H1 (cell line): ENCODE results near the gene WEE2.
"Not testable (repeated sequence)": the region's sequence is repeated elsewhere in the genome, so short reads cannot be mapped to it uniquely, and the experiment has no call there.

ENCODE experiments used
- CEBPB ChIP-seq: IDR thresholded peaks from 2 replicates; pipeline ENCODE4 v1.6.1; 2012; ENCODE audit warnings: low read depth, low read length
- CTCF ChIP-seq, 3 experiments: IDR thresholded peaks; 1 replicate in 2 of 3; 2 replicates in 1 of 3; pipeline versions ENCODE4 v1.5.1 to v1.6.1; 2011; ENCODE audit warnings: low read length in 3 of 3, mild to moderate bottlenecking in 3 of 3, inconsistent platforms in 2 of 3, low read depth in 1 of 3, moderate library complexity in 1 of 3; ENCODE audit not compliant: insufficient read depth in 1 of 3; ENCODE audit errors: control extremely low read depth in 1 of 3
- EGR1 ChIP-seq: IDR thresholded peaks from 2 replicates; pipeline ENCODE4 v1.6.1; 2011; ENCODE audit warnings: low read depth, low read length, borderline replicate concordance
- EZH2 ChIP-seq: fragments of 200-600 bp; sonication (generic); IDR thresholded peaks from 2 replicates; pipeline ENCODE4 v1.7.1; 2012; ENCODE audit warnings: low read depth, mild to moderate bottlenecking, moderate library complexity, low read length, inconsistent platforms; ENCODE audit not compliant: severe bottlenecking
- KDM1A ChIP-seq: fragments of 200-600, 300-600 bp; sonication (generic); IDR thresholded peaks from 2 replicates; pipeline ENCODE4 v1.7.1; 2016; ENCODE audit warnings: mild to moderate bottlenecking, low read length, borderline replicate concordance
- TAF7 ChIP-seq: optimal IDR thresholded peaks from 2 replicates; pipeline ENCODE3; 2011; ENCODE audit warnings: low read depth, mild to moderate bottlenecking, inconsistent platforms, low read length, moderate library complexity, borderline replicate concordance

DNA sequence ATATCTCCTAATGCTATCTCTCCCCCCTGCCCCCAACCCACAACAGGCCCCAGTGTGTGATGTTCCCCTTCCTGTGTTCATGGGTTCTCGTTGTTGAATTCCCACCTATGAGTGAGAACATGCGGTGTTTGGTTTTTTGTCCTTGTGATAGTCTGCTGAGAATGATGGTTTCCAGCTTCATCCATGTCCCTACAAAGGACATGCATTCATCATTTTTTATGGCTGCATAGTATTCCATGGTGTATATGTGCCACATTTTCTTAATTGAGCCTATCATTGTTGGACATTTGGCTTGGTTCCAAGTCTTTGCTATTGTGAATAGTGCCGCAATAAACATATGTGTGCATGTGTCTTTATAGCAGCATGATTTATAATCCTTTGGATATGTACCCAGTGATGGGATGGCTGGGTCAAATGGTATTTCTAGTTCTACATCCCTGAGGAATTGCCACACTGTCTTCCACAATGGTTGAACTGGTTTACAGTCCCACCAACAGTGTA is 62.0 kb downstream of the WEE2 start:
- TF ChIP-seq CTCF (IDR thresholded peaks at IDR 0.05; ENCODE audit: control extremely low read depth in 1 of 3, insufficient read depth in 1 of 3, low read depth in 1 of 3, low read length in 3 of 3); EGR1; CEBPB; EZH2; TAF7; KDM1A: not testable (repeated sequence)
